Activated CD8-positive, alpha-beta memory T cell treated with anti-CD3 and anti-CD28 coated beads, Interleukin-2, amount 50 U/mL, for 1 hour (primary cell): ENCODE results near the gene RNF208.
"Not testable (repeated sequence)": the region's sequence is repeated elsewhere in the genome, so short reads cannot be mapped to it uniquely, and the experiment has no call there.

Source experiments
- DNase-seq: peaks from one replicate; pipeline ENCODE4 v3.0.0-alpha.2; 2020; ENCODE audit errors: extremely low read depth

The RNF208 gene

GRCh38 chr9:137253717-137254623, 31.9 kb upstream of the RNF208 start:
- DNase-seq = no peak

- no peak for DNase-seq
Measured at GRCh38 chr9:137252555-137253506, 30.8 kb upstream of the RNF208 start.

- no peak for DNase-seq
Measured at GRCh38 chr9:137251490-137252268, 29.6 kb upstream of the RNF208 start.

- no peak for DNase-seq
Measured at GRCh38 chr9:137251194-137251461, 29.1 kb upstream of the RNF208 start, which contains the start of gene STPG3. Gene STPG3, plus strand, starts transcription at chr9:137251286. Its CDS starts 1 bp downstream, at chr9:137251287.

DNA sequence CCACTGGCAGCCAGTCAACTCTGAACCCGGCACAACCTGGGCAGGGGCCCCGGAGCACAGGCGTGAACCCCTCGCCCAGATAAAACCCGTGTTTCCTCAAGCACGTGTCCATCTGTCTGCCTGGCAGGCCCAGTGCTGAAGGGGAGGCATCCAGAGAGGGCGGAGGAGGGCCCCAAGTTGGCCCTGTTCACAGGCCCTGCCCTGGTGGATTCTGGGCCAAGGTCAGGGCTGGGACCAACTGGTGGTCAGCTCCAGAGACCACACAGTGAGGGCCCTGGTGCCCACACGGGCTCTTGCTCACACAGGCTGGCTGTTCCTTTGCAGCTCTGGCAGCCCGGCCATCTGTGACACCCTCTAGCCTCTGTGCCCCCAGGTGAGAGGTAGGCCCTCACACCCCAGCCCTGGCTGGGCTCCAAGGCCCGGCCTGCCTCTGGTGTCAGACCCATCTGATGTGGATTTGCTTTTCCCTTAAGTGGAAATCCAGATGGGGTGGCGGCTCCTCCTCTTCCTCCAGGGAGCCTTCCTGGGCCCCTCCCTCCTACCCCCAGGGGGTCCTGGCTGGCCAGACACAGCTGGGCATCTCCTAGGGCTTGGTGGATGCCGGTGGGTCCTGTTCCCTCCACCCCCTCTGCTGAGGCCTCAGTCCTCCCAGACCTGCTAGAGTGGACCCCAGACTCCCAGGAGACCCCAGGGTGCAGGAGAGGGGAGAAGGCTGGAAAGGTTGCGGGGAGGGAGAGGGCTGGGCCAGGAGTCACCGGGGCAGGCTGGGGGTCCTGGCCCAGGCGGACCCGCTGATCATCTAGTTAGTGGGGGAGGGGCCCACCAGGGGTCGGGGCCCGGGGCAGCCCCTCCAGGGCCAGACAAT, 28.5 kb upstream of the RNF208 start:
- no peak for DNase-seq

GRCh38 chr9:137247916-137248175, 25.8 kb upstream of the RNF208 start:
- no peak for DNase-seq

DNA sequence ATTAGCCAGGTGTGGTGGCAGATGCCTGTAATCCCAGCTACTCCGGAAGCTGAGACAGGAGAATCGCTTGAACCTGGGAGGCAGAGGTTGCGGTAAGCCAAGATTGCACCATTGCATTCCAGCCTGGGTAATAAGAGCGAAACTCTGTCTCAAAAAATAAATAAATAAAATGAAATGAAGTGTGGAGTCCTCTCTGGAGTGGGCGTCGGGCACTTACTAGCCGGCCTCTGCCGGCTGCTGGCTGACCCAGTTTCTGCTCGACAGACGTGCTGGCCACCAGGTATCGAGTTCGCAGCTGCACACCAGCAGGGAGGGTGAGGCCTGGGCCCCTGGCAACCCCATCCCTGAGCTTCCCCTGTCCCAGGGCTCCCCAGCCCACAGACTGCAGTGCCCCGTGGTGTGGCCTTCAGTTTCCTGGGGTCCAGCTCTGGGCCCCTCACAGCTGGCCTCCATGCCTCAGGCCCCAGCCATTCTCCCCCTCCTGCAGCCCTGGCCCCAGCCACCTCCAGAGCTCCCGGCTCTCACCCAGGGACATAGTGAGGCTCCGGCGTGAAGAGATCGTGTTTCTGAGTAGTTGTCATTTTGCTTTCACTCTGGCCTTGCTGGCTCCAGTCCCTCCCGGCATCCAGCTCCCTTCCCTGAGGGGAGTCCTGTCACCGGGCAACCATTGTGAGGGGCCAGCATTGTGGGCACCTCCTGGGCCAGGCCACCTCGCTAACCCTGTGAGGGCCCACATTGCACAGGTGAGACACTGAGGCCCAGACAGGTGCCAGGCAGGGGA, 25.3 kb upstream of the RNF208 start:
- no peak for DNase-seq

- no peak for DNase-seq
Measured at GRCh38 chr9:137245450-137246421, 23.7 kb upstream of the RNF208 start.

- no peak for DNase-seq
Measured at GRCh38 chr9:137244486-137245449, 22.7 kb upstream of the RNF208 start.

DNA sequence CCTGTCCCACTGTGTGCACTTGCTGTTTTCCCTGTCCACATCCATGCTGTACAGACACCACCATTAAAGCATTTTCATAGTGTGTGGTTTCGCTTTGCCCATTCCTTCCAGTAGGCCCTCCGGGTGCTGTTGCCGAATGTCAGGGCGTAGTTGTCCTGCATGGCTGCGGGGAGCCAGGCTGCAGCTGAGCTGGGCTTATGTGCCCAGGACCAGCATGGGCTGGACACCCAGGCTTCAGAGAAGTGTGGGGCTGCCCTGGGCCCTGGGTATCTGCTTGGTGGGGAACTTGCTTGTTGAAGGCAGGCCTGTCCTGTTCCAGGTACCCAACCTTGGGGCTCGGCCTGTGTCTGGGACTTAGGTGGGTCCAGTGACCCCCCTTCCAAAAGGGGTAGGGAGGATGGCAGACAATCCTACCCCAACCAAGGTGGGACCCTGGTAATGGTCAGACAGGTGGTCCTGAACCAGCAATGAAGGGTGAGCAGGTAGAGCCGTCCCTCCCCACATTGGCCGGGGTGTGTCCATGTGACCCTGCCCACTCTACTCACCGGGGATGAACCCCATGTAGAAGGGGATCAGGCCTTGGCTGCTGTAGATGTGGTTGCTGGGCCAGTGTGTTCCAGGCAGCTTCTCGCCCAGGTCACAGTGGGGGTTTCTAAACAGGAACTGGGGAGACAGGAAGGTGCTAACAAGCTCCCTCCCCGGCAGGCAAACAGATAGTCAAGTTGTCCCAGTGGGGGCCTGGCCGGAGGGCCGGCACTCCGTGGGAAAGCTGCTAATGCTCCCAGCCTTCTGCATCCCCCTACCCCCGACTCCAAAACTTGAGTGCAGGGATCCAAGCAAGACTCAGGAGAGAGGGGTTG, 21.8 kb upstream of the RNF208 start:
- no peak for DNase-seq

- not testable (repeated sequence) for DNase-seq
Measured at GRCh38 chr9:137243266-137243625, 21.2 kb upstream of the RNF208 start.

GRCh38 chr9:137242269-137243203, 20.5 kb upstream of the RNF208 start:
- no peak for DNase-seq

DNA sequence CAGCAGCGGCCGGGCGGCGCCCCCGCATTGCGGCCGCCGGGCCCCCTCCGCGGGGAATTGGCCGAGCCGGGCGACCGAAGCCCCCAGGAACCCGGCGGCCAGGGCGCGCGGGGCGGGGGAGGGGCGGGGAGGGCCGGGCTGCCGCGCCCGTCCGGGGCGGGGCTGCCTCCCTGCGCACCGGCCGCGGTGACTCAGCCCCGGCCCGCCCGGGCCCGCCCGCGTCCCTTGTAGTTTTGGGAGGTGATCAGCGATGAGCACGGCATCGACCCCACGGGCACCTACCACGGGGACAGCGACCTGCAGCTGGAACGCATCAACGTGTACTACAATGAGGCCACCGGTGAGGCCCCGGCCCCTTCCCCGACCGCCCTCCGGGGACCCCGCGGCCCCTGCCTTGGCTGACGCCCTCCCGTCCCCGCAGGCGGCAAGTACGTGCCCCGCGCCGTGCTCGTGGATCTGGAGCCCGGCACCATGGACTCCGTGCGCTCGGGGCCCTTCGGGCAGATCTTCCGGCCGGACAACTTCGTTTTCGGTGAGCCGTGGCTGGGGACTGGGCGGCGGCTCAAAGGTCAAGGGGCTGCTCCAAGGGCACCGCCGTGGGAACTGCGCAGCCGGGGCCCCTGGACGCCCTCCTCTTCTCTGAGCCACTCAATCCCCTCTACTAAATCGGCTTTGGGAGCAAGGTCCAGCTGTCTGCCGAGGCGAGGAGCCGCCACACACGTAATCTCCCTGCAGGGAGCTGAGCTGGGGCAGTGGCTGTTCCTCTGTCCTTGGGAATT, 19.6 kb upstream of the RNF208 start:
- peak; percentile 20 for DNase-seq

DNA sequence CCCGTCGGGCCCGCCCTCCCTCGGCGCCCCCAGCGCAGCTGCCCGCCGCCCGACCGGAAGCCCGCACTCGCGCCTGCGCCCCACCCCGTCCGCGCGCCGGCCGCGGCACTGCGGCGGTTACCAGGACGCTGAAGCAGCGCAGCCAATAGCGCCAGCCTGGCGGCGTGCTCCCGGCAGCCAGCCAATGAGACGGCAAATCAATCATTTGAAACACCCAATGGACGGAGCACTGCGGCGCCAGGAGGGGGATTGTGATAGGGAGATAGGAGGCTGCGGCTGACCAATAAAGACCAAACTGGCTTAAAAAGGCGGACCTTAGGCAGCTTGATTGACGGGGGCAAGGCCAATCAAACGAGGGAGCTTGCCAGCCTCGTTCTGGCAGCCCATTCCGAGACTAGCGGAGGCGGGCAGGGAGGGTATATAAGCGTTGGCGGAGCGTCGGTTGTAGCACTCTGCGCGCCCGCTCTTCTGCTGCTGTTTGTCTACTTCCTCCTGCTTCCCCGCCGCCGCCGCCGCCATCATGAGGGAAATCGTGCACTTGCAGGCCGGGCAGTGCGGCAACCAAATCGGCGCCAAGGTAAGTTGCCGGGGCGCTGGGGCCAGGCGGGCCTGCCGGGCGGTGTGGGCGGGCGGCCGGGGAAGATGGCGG, 18.9 kb upstream of the RNF208 start, which contains the start of gene TUBB4B:
TUBB4B (plus strand) TSS at position 447 of the 649 bp plus-strand sequence; CDS start at position 521, 74 bp downstream.
- DNase-seq = peak; percentile 98
